K562 (cell line): ENCODE measurements around the gene ARAP1. TPM values are rescaled to one million over a fixed set of nuclear protein-coding genes. Genes with fewer than 3 reads are reported as not detected.

ENCODE experiments used
- ASH1L ChIP-seq: fragments of 450-650 bp; IDR thresholded peaks from 2 replicates; pipeline ENCODE4 v1.6.1; 2018; ENCODE audit warnings: borderline replicate concordance, mild to moderate bottlenecking, low read depth; ENCODE audit not compliant: partially characterized antibody
- ATF1 ChIP-seq, 2 experiments: fragments of 450-650 bp in 1 of 2; IDR thresholded peaks; 2 replicates each; pipeline ENCODE4 v1.6.1; 2016; ENCODE audit warnings: missing compliant biosample characterization in 1 of 2, missing genetic modification characterization in 1 of 2
- ELK1 ChIP-seq: sonication (generic); formaldehyde crosslinking; IDR thresholded peaks from 2 replicates; pipeline ENCODE4 v1.8.1; 2022; ENCODE audit warnings: missing genetic modification reagents
- ETV1 ChIP-seq: fragments of 450-650 bp; conservative IDR thresholded peaks from 2 replicates; pipeline ENCODE4 v1.6.1; 2016; ENCODE audit warnings: missing genetic modification characterization, control low read depth, low read depth, missing compliant biosample characterization
- FUS ChIP-seq: fragments of 200-400 bp; formaldehyde crosslinking; optimal IDR thresholded peaks from 2 replicates; pipeline ENCODE3; 2017; ENCODE audit warnings: low read depth, low read length
- IFI16 ChIP-seq: fragments of 250-450 bp; sonication (Bioruptor Pico); IDR thresholded peaks from 2 replicates; pipeline ENCODE4 v2.1.2; 2022; ENCODE audit warnings: mild to moderate bottlenecking, inconsistent platforms
- MBD1 ChIP-seq: fragments of 250-450 bp; sonication (Bioruptor Pico); IDR thresholded peaks from 2 replicates; pipeline ENCODE4 v1.8.0; 2022; ENCODE audit warnings: inconsistent platforms
- MNT ChIP-seq, 2 experiments: fragments of 450-650 bp; conservative IDR thresholded peaks; 2 replicates each; pipeline ENCODE4 v1.6.1; 2017; ENCODE audit warnings: mild to moderate bottlenecking in 2 of 2, moderate library complexity in 2 of 2
- PML ChIP-seq: IDR thresholded peaks from 2 replicates; pipeline ENCODE4 v1.6.1; 2012; ENCODE audit warnings: low read length, inconsistent platforms
- RBM22 ChIP-seq: fragments of 200-400 bp; formaldehyde crosslinking; IDR thresholded peaks from 2 replicates; pipeline ENCODE4 v1.6.1; 2018; ENCODE audit warnings: low read length, low read depth; ENCODE audit not compliant: poor library complexity, severe bottlenecking
- RCOR1 ChIP-seq, 2 experiments: IDR thresholded peaks; 2 replicates each; pipeline ENCODE4 v1.6.1; 2012; ENCODE audit warnings: low read depth in 2 of 2, low read length in 2 of 2, borderline replicate concordance in 1 of 2, improper control_type of control experiment in 1 of 2
- ZNF408 ChIP-seq: fragments of 250-450 bp; sonication (Bioruptor Pico); IDR thresholded peaks from 2 replicates; pipeline ENCODE4 v1.4.0; 2020; ENCODE audit warnings: low read depth, mild to moderate bottlenecking, moderate library complexity
- ZNF57 ChIP-seq: fragments of 450-650 bp; formaldehyde crosslinking; IDR thresholded peaks from 2 replicates; pipeline ENCODE4 v1.4.0; 2020; ENCODE audit warnings: mild to moderate bottlenecking, moderate library complexity
- ZNF696 ChIP-seq: fragments of 250-450 bp; sonication (Bioruptor Pico); conservative IDR thresholded peaks from 2 replicates; pipeline ENCODE4 v1.4.0; 2020; ENCODE audit warnings: mild to moderate bottlenecking, moderate library complexity
- ZNF707 ChIP-seq: fragments of 250-450 bp; sonication (Bioruptor Pico); conservative IDR thresholded peaks from 2 replicates; pipeline ENCODE4 v1.8.0; 2022; ENCODE audit warnings: inconsistent platforms, mild to moderate bottlenecking, moderate library complexity
- polyA plus RNA-seq, 8 experiments: library from polyadenylated mRNA; depleted of rRNA in 4 of 8; stranded (reverse) in 5 of 8; unstranded in 3 of 8; fragments of >200 nt; fragmentation: Nextera tagmentation in 2 of 8; fragmentation: Illumina TruSeq in 1 of 8; extraction: Ambion mirVana in 2 of 8; extraction: Trizol in 1 of 8; gene quantifications; 2 replicates each; pipeline versions ENCODE4 v1.2.1 to v1.2.3, GENCODE V29; 2011 to 2014; ENCODE audit warnings: inconsistent platforms in 1 of 8, missing spikeins in 1 of 8
- total RNA-seq, 7 experiments: library from RNA; depleted of rRNA in 6 of 7; stranded (reverse); fragments of >200 nt in 6 of 7; fragmentation: Illumina TruSeq in 2 of 7; extraction: Trizol in 2 of 7; gene quantifications; 2 replicates each; pipeline versions ENCODE4 v1.2.1 to v1.2.3, GENCODE V29; 2011 to 2021; ENCODE audit warnings: low replicate concordance in 1 of 7
- TF ChIP-seq, protein P1 (sequence below): fragments of 450-650 bp; formaldehyde crosslinking; IDR thresholded peaks from 2 replicates; pipeline ENCODE4 v1.4.0; 2022; ENCODE audit warnings: missing genetic modification characterization

ARAP1 gene
- total and polyA plus RNA-seq, 9 of the 15 experiments (the other 6 are each of a cell fraction or from before 2014, with no cell fraction given): 0.23 to 67.0 (median 24.6) TPM

GRCh38 chr11:72724851-72725723 is 27.1 kb downstream of the ARAP1 start (continued):
- TF ChIP-seq ETV1 (tag) (no peak), RCOR1 (IDR thresholded peaks at IDR 0.05; ENCODE audit: borderline replicate concordance in 1 of 2, low read depth in 2 of 2, low read length in 2 of 2) (peak in 1 of 2 experiments; percentile 20; a peak in 1 of 4 replicates), ELK1 (CRISPR knock-in tag) (no peak), MBD1 (CRISPR knock-in tag) (no peak), MNT (conservative IDR thresholded peaks at IDR 0.05) (peak in 1 of 2 experiments; percentile 42; a peak in 2 of 4 replicates), RBM22 (no peak), ZNF57 (CRISPR knock-in tag) (no peak), PML (no peak), ATF1 (CRISPR knock-in tag; IDR thresholded peaks at IDR 0.05) (no peak), ATF1 (tag; IDR thresholded peaks at IDR 0.05) (0 out of 2 replicates have a peak, but pooled peaks have one; percentile 12), IFI16 (CRISPR knock-in tag) (no peak), ZNF408 (CRISPR knock-in tag) (no peak), FUS (no peak), ASH1L (no peak), ZNF696 (CRISPR knock-in tag) (no peak), ZNF707 (no peak)
- TF ChIP-seq, protein P1, sequence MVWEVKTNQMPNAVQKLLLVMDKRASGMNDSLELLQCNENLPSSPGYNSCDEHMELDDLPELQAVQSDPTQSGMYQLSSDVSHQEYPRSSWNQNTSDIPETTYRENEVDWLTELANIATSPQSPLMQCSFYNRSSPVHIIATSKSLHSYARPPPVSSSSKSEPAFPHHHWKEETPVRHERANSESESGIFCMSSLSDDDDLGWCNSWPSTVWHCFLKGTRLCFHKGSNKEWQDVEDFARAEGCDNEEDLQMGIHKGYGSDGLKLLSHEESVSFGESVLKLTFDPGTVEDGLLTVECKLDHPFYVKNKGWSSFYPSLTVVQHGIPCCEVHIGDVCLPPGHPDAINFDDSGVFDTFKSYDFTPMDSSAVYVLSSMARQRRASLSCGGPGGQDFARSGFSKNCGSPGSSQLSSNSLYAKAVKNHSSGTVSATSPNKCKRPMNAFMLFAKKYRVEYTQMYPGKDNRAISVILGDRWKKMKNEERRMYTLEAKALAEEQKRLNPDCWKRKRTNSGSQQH (CRISPR knock-in tag): no peak
